Rectal smooth muscle tissue (tissue), 1 donor: ENCODE measurements around the gene CNTN4.

Experiments
- H3K27ac ChIP-seq: one replicate; pipeline ENCODE4 v1.7.0; 2013; ENCODE audit warnings: low read depth, low read length, inconsistent platforms
- H3K27me3 ChIP-seq: one replicate; pipeline ENCODE4 v1.7.0; 2013; ENCODE audit warnings: low read length; ENCODE audit not compliant: control insufficient read depth, insufficient read depth
- H3K36me3 ChIP-seq: one replicate; pipeline ENCODE4 v1.7.0; 2013; ENCODE audit warnings: low read length; ENCODE audit not compliant: control insufficient read depth, insufficient read depth
- H3K4me1 ChIP-seq: one replicate; pipeline ENCODE4 v1.7.0; 2013; ENCODE audit warnings: low read length; ENCODE audit not compliant: control insufficient read depth, insufficient read depth
- H3K4me3 ChIP-seq: one replicate; pipeline ENCODE4 v1.7.0; 2013; ENCODE audit warnings: low read length
- H3K9ac ChIP-seq: one replicate; pipeline ENCODE4 v1.7.0; 2013; ENCODE audit warnings: low read length

The CNTN4 gene

GRCh38 chr3:2236203-2236602 lies 137.5 kb downstream of the CNTN4 start:
- Histone ChIP-seq H3K4me1 (no peaks in the 10 kb centered on the region), H3K27me3 (no peaks in the 10 kb centered on the region), H3K36me3 (no peaks in the 10 kb centered on the region), H3K27ac (no peak overlapping the region), H3K4me3 (no peak overlapping the region), H3K9ac (no peak overlapping the region)

- no peak overlapping the region for H3K9ac ChIP-seq
- H3K4me3 ChIP-seq, result no peak overlapping the region
- H3K27ac ChIP-seq, result no peak overlapping the region
- no peaks in the 10 kb centered on the region for H3K27me3 ChIP-seq
- H3K36me3 ChIP-seq, result no peaks in the 10 kb centered on the region
- H3K4me1 ChIP-seq, result no peaks in the 10 kb centered on the region
These were observed 145.5 kb downstream of the CNTN4 start for GRCh38 chr3:2244137-2244536.

GRCh38 chr3:2246873-2247648 lies 148.4 kb downstream of the CNTN4 start:
- Histone ChIP-seq H3K4me1 (no peaks in the 10 kb centered on the region), H3K36me3 (no peaks in the 10 kb centered on the region), H3K27ac (no peak overlapping the region), H3K4me3 (no peak overlapping the region), H3K9ac (no peak overlapping the region), H3K27me3 (no peaks in the 10 kb centered on the region)

- H3K4me3 ChIP-seq, result no peak overlapping the region
- no peaks in the 10 kb centered on the region for H3K27me3 ChIP-seq
- no peak overlapping the region for H3K9ac ChIP-seq
- H3K27ac ChIP-seq, result no peak overlapping the region
- H3K36me3 ChIP-seq, result no peaks in the 10 kb centered on the region
- H3K4me1 ChIP-seq, result no peaks in the 10 kb centered on the region
These were observed 149.2 kb downstream of the CNTN4 start for GRCh38 chr3:2247831-2248230.

- Histone ChIP-seq H3K4me1 (no peaks in the 10 kb centered on the region), H3K36me3 (no peaks in the 10 kb centered on the region), H3K27ac (no peak overlapping the region), H3K27me3 (no peaks in the 10 kb centered on the region), H3K9ac (no peak overlapping the region), H3K4me3 (no peak overlapping the region)
These were observed 152.1 kb downstream of the CNTN4 start for GRCh38 chr3:2250783-2251182.

GRCh38 chr3:2261747-2262146 lies 163.1 kb downstream of the CNTN4 start:
- Histone ChIP-seq H3K27ac (no peak overlapping the region), H3K27me3 (no peaks in the 10 kb centered on the region), H3K4me3 (no peak overlapping the region), H3K9ac (no peak overlapping the region), H3K4me1 (no peaks in the 10 kb centered on the region), H3K36me3 (no peaks in the 10 kb centered on the region)

GRCh38 chr3:2262204-2262603 lies 163.5 kb downstream of the CNTN4 start:
- no peak overlapping the region for H3K4me3 ChIP-seq
- no peak overlapping the region for H3K9ac ChIP-seq
- H3K27me3 ChIP-seq, result no peaks in the 10 kb centered on the region
- no peaks in the 10 kb centered on the region for H3K36me3 ChIP-seq
- no peaks in the 10 kb centered on the region for H3K4me1 ChIP-seq
- no peak overlapping the region for H3K27ac ChIP-seq

- Histone ChIP-seq H3K27me3 (no peaks in the 10 kb centered on the region), H3K4me1 (no peaks in the 10 kb centered on the region), H3K36me3 (no peaks in the 10 kb centered on the region), H3K9ac (no peak overlapping the region), H3K27ac (no peak overlapping the region), H3K4me3 (no peak overlapping the region)
These were observed 167.9 kb downstream of the CNTN4 start for GRCh38 chr3:2266606-2267005.

- H3K9ac ChIP-seq, result no peak overlapping the region
- H3K4me3 ChIP-seq, result no peak overlapping the region
- H3K4me1 ChIP-seq, result no peaks in the 10 kb centered on the region
- no peaks in the 10 kb centered on the region for H3K27me3 ChIP-seq
- no peaks in the 10 kb centered on the region for H3K36me3 ChIP-seq
- no peak overlapping the region for H3K27ac ChIP-seq
These were observed 170.1 kb downstream of the CNTN4 start for GRCh38 chr3:2268779-2269178.

GRCh38 chr3:2274526-2274925 lies 175.9 kb downstream of the CNTN4 start:
- no peak overlapping the region for H3K9ac ChIP-seq
- no peak overlapping the region for H3K27ac ChIP-seq
- no peaks in the 10 kb centered on the region for H3K4me1 ChIP-seq
- no peaks in the 10 kb centered on the region for H3K27me3 ChIP-seq
- H3K4me3 ChIP-seq, result no peak overlapping the region
- no peaks in the 10 kb centered on the region for H3K36me3 ChIP-seq

GRCh38 chr3:2283818-2284217 lies 185.2 kb downstream of the CNTN4 start:
- no peaks in the 10 kb centered on the region for H3K27me3 ChIP-seq
- H3K36me3 ChIP-seq, result no peaks in the 10 kb centered on the region
- H3K9ac ChIP-seq, result no peak overlapping the region
- H3K4me1 ChIP-seq, result no peaks in the 10 kb centered on the region
- H3K4me3 ChIP-seq, result no peak overlapping the region
- H3K27ac ChIP-seq, result no peak overlapping the region

GRCh38 chr3:2300938-2301337 lies 202.3 kb downstream of the CNTN4 start:
- H3K4me1 ChIP-seq, result no peaks in the 10 kb centered on the region
- H3K27ac ChIP-seq, result no peak overlapping the region
- H3K4me3 ChIP-seq, result no peak overlapping the region
- no peaks in the 10 kb centered on the region for H3K36me3 ChIP-seq
- H3K9ac ChIP-seq, result no peak overlapping the region
- no peaks in the 10 kb centered on the region for H3K27me3 ChIP-seq

- H3K27ac ChIP-seq, result no peak overlapping the region
- H3K9ac ChIP-seq, result no peak overlapping the region
- H3K27me3 ChIP-seq, result no peaks in the 10 kb centered on the region
- H3K4me3 ChIP-seq, result no peak overlapping the region
- H3K36me3 ChIP-seq, result no peaks in the 10 kb centered on the region
- no peaks in the 10 kb centered on the region for H3K4me1 ChIP-seq
These were observed 202.7 kb downstream of the CNTN4 start for GRCh38 chr3:2301361-2301760.
